Panc1 (cell line): ENCODE results near the gene TMPRSS2. TPM values are rescaled to one million over a fixed set of nuclear protein-coding genes. Genes with fewer than 3 reads are reported as not detected.

Experiments
- ATAC-seq: fragments of 200-7000 bp; cut with Tn5 transposase; 2 replicates; pipeline ENCODE4 v1.9.1; 2020; ENCODE audit warnings: mild to moderate bottlenecking, moderate library complexity
- BruUV-seq: library from RNA; stranded (reverse); fragments of 400-500 nt; replicated peaks from 2 replicates; lab custom pipeline; 2021; lab: Mats Ljungman, UMichigan
- CTCF ChIA-PET: fragments of 300-600 bp; sonication (Branson Sonifier 250); formaldehyde crosslinking; loops from one replicate; lab custom pipeline; 2022; ENCODE audit warnings: antibody characterized with exemption; lab: Charles Lee
- POLR2A ChIA-PET: fragments of 300-600 bp; sonication (Branson Sonifier 250); formaldehyde crosslinking; loops from one replicate; lab custom pipeline; 2022; ENCODE audit warnings: antibody characterized with exemption; lab: Charles Lee
- DNase-seq: peaks from one replicate; pipeline ENCODE4 v3.0.0-alpha.2; 2010; ENCODE audit warnings: low read depth, low spot score
- H3K27ac ChIP-seq: 2 replicates; pipeline ENCODE4 v1.5.1; 2011; ENCODE audit warnings: mild to moderate bottlenecking, low read length, inconsistent platforms
- H3K27me3 ChIP-seq: fragments of 200-500 bp; sonication (Bioruptor generic); 2 replicates; pipeline ENCODE4 v1.6.0; 2014; ENCODE audit warnings: low read length, inconsistent platforms; ENCODE audit not compliant: control insufficient read depth, insufficient read depth
- H3K36me3 ChIP-seq: fragments of 200-500 bp; sonication (Bioruptor generic); 2 replicates; pipeline ENCODE4 v1.5.1; 2014; ENCODE audit warnings: inconsistent platforms, mild to moderate bottlenecking, low read length, moderate library complexity; ENCODE audit not compliant: control insufficient read depth, insufficient read depth
- H3K4me1 ChIP-seq: 2 replicates; pipeline ENCODE4 v1.5.1; 2011; ENCODE audit warnings: inconsistent platforms, mild to moderate bottlenecking, low read length, moderate library complexity; ENCODE audit not compliant: control insufficient read depth, insufficient read depth
- H3K4me3 ChIP-seq, 2 experiments: 2 replicates each; pipeline ENCODE4 v1.5.1; 2011 to 2012; ENCODE audit warnings: low read depth in 2 of 2, low read length in 2 of 2, mild to moderate bottlenecking in 2 of 2, inconsistent platforms in 1 of 2, moderate library complexity in 1 of 2
- H3K9me3 ChIP-seq: fragments of 200-500 bp; sonication (Bioruptor generic); 2 replicates; pipeline ENCODE4 v1.5.1; 2014; ENCODE audit warnings: low read depth, mild to moderate bottlenecking, inconsistent platforms, low read length, moderate library complexity; ENCODE audit not compliant: control insufficient read depth, insufficient read depth
- CTCF ChIP-seq: fragments of 450-650 bp; IDR thresholded peaks from 2 replicates; pipeline ENCODE4 v1.5.1; 2017; ENCODE audit warnings: mild to moderate bottlenecking
- POLR2AphosphoS5 ChIP-seq: IDR thresholded peaks from 2 replicates; pipeline ENCODE4 v1.6.1; 2012; ENCODE audit warnings: mild to moderate bottlenecking, low read depth, low read length, moderate library complexity
- SIN3A ChIP-seq: IDR thresholded peaks from 2 replicates; pipeline ENCODE4 v1.6.1; 2012; ENCODE audit warnings: low read depth, mild to moderate bottlenecking, low read length, moderate library complexity, borderline replicate concordance; ENCODE audit not compliant: insufficient read depth
- TCF7L2 ChIP-seq: IDR thresholded peaks from 2 replicates; pipeline ENCODE4 v1.6.1; 2011; ENCODE audit warnings: mild to moderate bottlenecking, low read depth, low read length, inconsistent platforms
- in situ Hi-C: cut with HindIII; loops from 2 replicates; pipeline ENCODE4 v1.10.0; 2016; ENCODE audit warnings: low sequenced_read_pairs, low pct_unique_long_range_greater_than_20kb
- intact Hi-C: fragments of 100-400 bp; cut with micrococcal nuclease; formaldehyde crosslinking; loops from one replicate; pipeline ENCODE4 v1.10.0; 2022; ENCODE audit not compliant: unreplicated experiment
- total RNA-seq: library from RNA; stranded (reverse); gene quantifications from one replicate; pipeline ENCODE4 v1.2.1, GENCODE V29; 2021; ENCODE audit not compliant: unreplicated experiment
- TF ChIP-seq, protein P1 (sequence below), 2 experiments: IDR thresholded peaks; 2 replicates each; pipeline ENCODE4 v1.6.1; 2011 to 2012; ENCODE audit warnings: low read depth in 2 of 2, control low read depth in 1 of 2, low read length in 1 of 2, mild to moderate bottlenecking in 1 of 2, moderate library complexity in 1 of 2; ENCODE audit not compliant: insufficient read depth in 1 of 2

Gene TMPRSS2
- total RNA-seq, 1 experiment from 2014 or later, result 111 TPM

DNA sequence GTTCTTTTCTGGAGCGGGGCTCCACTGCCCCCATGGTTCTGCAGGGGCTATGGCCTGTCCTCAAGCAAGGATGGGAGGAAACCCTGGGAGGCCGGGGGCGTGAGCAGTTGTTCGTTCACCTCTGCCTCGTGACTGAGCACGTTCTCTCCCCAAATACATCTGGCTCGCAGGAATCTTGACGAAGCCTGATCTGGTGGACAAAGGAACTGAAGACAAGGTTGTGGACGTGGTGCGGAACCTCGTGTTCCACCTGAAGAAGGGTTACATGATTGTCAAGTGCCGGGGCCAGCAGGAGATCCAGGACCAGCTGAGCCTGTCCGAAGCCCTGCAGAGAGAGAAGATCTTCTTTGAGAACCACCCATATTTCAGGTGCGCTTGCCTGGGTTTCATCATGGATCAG is 66.4 kb downstream of the TMPRSS2 start:
- ATAC-seq (no peak), DNase-seq (no peak)
- in situ Hi-C loops (no loop called here), intact Hi-C loops (no loop called here)
- Histone ChIP-seq H3K36me3 (no peaks in the 10 kb centered on the region), H3K27ac (no peak overlapping the region), H3K4me1 (no peaks in the 10 kb centered on the region), H3K4me3 (no peak overlapping the region), H3K9me3 (no peaks in the 10 kb centered on the region), H3K27me3 (no peaks in the 10 kb centered on the region)
- CTCF ChIA-PET, result no interaction called here
- no TSS peak for BruUV-seq
- POLR2A ChIA-PET, result no interaction called here
- TF ChIP-seq POLR2AphosphoS5, result no peak
- TF ChIP-seq CTCF, result no peak

- no peak for ATAC-seq
- no peak overlapping the region for H3K4me3 ChIP-seq
- intact Hi-C loops (no loop called here), in situ Hi-C loops (no loop called here)
- BruUV-seq, result no TSS peak
- H3K9me3 ChIP-seq, result no peaks in the 10 kb centered on the region
- no peak for DNase-seq
- POLR2A ChIA-PET, result no interaction called here
- no peaks in the 10 kb centered on the region for H3K4me1 ChIP-seq
- no peaks in the 10 kb centered on the region for H3K27me3 ChIP-seq
- TF ChIP-seq CTCF, result no peak
- no peak for TF ChIP-seq SIN3A
- TF ChIP-seq POLR2AphosphoS5, result no peak
- no peak for TF ChIP-seq TCF7L2
- TF ChIP-seq, protein P1, sequence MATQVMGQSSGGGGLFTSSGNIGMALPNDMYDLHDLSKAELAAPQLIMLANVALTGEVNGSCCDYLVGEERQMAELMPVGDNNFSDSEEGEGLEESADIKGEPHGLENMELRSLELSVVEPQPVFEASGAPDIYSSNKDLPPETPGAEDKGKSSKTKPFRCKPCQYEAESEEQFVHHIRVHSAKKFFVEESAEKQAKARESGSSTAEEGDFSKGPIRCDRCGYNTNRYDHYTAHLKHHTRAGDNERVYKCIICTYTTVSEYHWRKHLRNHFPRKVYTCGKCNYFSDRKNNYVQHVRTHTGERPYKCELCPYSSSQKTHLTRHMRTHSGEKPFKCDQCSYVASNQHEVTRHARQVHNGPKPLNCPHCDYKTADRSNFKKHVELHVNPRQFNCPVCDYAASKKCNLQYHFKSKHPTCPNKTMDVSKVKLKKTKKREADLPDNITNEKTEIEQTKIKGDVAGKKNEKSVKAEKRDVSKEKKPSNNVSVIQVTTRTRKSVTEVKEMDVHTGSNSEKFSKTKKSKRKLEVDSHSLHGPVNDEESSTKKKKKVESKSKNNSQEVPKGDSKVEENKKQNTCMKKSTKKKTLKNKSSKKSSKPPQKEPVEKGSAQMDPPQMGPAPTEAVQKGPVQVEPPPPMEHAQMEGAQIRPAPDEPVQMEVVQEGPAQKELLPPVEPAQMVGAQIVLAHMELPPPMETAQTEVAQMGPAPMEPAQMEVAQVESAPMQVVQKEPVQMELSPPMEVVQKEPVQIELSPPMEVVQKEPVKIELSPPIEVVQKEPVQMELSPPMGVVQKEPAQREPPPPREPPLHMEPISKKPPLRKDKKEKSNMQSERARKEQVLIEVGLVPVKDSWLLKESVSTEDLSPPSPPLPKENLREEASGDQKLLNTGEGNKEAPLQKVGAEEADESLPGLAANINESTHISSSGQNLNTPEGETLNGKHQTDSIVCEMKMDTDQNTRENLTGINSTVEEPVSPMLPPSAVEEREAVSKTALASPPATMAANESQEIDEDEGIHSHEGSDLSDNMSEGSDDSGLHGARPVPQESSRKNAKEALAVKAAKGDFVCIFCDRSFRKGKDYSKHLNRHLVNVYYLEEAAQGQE (IDR thresholded peaks at IDR 0.05; ENCODE audit: insufficient read depth in 1 of 2, low read depth in 2 of 2, low read length in 1 of 2), result no peak
- H3K27ac ChIP-seq, result no peak overlapping the region
- no peaks in the 10 kb centered on the region for H3K36me3 ChIP-seq
- CTCF ChIA-PET, result no interaction called here
Observed at GRCh38 chr21:41439248-41439647, 68.7 kb downstream of the TMPRSS2 start.
